NT2/D1 (cell line): ENCODE results near the gene DSG2.

ENCODE experiments used
- YY1 ChIP-seq: IDR thresholded peaks from 2 replicates; pipeline ENCODE4 v1.6.1; 2011; ENCODE audit not compliant: insufficient read length, insufficient read depth
- ZNF274 ChIP-seq: IDR thresholded peaks from 2 replicates; pipeline ENCODE4 v1.6.1; 2011; ENCODE audit warnings: mild to moderate bottlenecking, low read depth, low read length

- TF ChIP-seq YY1, result no peak
- TF ChIP-seq ZNF274, result no peak
Measured at GRCh38 chr18:31503011-31503410, 5.0 kb downstream of the DSG2 start.
